Breast epithelium (tissue), 4 donors: Measurements from ENCODE around the gene COL18A1. TPM values are rescaled to one million over a fixed set of nuclear protein-coding genes. Genes with fewer than 3 reads are reported as not detected.

Experiments
- DNase-seq, 2 donors: peaks; one replicate each; pipeline ENCODE4 v3.0.0-alpha.2; 2019; ENCODE audit warnings: low spot score in 2 of 2
- H3K27ac ChIP-seq, 2 donors: fragments of 200-600 bp; sonication (generic) in 1 of 2; one replicate each; pipeline ENCODE4 v1.5.1; 2016 to 2019; ENCODE audit warnings: mild to moderate bottlenecking in 1 of 2
- H3K27me3 ChIP-seq, 2 donors: fragments of 200-600 bp; sonication (generic) in 1 of 2; one replicate each; pipeline versions ENCODE4 v1.5.1 to v1.6.0; 2017 to 2019; ENCODE audit warnings: control low read depth in 1 of 2, mild to moderate bottlenecking in 1 of 2
- H3K36me3 ChIP-seq: fragments of 200-600 bp; one replicate; pipeline ENCODE4 v1.5.1; 2019
- H3K4me1 ChIP-seq, 2 donors: fragments of 200-600 bp; sonication (generic); one replicate each; pipeline ENCODE4 v1.5.1; 2016 to 2019; ENCODE audit warnings: control low read depth in 1 of 2
- H3K4me3 ChIP-seq, 3 donors: fragments of 200-600 bp; sonication (generic); 1 replicate in 2 of 3; 2 replicates in 1 of 3; pipeline ENCODE4 v1.5.1; 2016 to 2019; ENCODE audit warnings: mild to moderate bottlenecking in 3 of 3, moderate library complexity in 2 of 3
- H3K9me3 ChIP-seq, 2 donors: fragments of 200-600 bp; sonication (generic) in 1 of 2; one replicate each; pipeline ENCODE4 v1.5.1; 2016 to 2019; ENCODE audit warnings: control low read depth in 1 of 2
- CTCF ChIP-seq, 3 donors: fragments of 450-650 bp; IDR thresholded peaks; one replicate each; pipeline ENCODE4 v1.5.1; 2016 to 2017; ENCODE audit warnings: antibody characterized with exemption in 3 of 3, mild to moderate bottlenecking in 3 of 3, moderate library complexity in 3 of 3
- POLR2A ChIP-seq: fragments of 450-650 bp; IDR thresholded peaks from one replicate; pipeline ENCODE4 v1.6.1; 2016; ENCODE audit warnings: antibody characterized with exemption, mild to moderate bottlenecking, moderate library complexity
- POLR2AphosphoS5 ChIP-seq, 3 donors: sonication (generic); formaldehyde crosslinking; IDR thresholded peaks; one replicate each; pipeline ENCODE4 v1.6.1; 2017; ENCODE audit warnings: antibody characterized with exemption in 3 of 3
- intact Hi-C: fragments of 100-400 bp; cut with DNase I; formaldehyde crosslinking; loops from one replicate; pipeline ENCODE4 v1.15.1; 2023; ENCODE audit warnings: low total_unique reads
- total RNA-seq, 3 donors: library from RNA; depleted of rRNA; stranded (reverse); fragments of >200 nt; gene quantifications; one replicate each; pipeline ENCODE4 v1.1.0, GENCODE V29; 2016

The COL18A1 gene
- total RNA-seq, 3 donors from 2014 or later: 48.3 to 62.9 (median 55.8) TPM

- H3K4me1 ChIP-seq: peaks cover 25 to 33% of the 10 kb centered on the region in 2 donors
- H3K27ac ChIP-seq: peak overlapping the region; percentile 78 to 94
- TF ChIP-seq CTCF (IDR thresholded peaks at IDR 0.05) (no peak), POLR2A (no peak), POLR2AphosphoS5 (IDR thresholded peaks at IDR 0.05) (peak in 1 of 3 donors; percentile 35)
- H3K27me3 ChIP-seq: no peaks in the 10 kb centered on the region
- peak overlapping the region; percentile 52 to 91 (median 71) for H3K4me3 ChIP-seq
- DNase-seq: no peak
- no peaks in the 10 kb centered on the region for H3K36me3 ChIP-seq
- intact Hi-C loops: no loop called here
- peaks cover 0 to 3% of the 10 kb centered on the region in 2 donors for H3K9me3 ChIP-seq
Observed at GRCh38 chr21:45405819-45406762, 1.1 kb downstream of the COL18A1 start.

- Histone ChIP-seq H3K36me3 (no peaks in the 10 kb centered on the region), H3K4me1 (peaks cover 25 to 33% of the 10 kb centered on the region in 2 donors), H3K4me3 (peak overlapping the region; percentile 52 to 91 (median 71)), H3K9me3 (no peaks in the 10 kb centered on the region), H3K27ac (peak overlapping the region; percentile 78 to 94), H3K27me3 (no peaks in the 10 kb centered on the region)
- no peak for DNase-seq
- intact Hi-C loops: no loop called here
- TF ChIP-seq CTCF (IDR thresholded peaks at IDR 0.05) (no peak), POLR2A (no peak), POLR2AphosphoS5 (IDR thresholded peaks at IDR 0.05) (no peak)
Observed at GRCh38 chr21:45406801-45407628, 2.0 kb downstream of the COL18A1 start.

- H3K4me3 ChIP-seq: no peak overlapping the region
- no peak for DNase-seq
- intact Hi-C loops: no loop called here
- no peaks in the 10 kb centered on the region for H3K36me3 ChIP-seq
- no peak for TF ChIP-seq CTCF (IDR thresholded peaks at IDR 0.05)
- TF ChIP-seq POLR2AphosphoS5 (IDR thresholded peaks at IDR 0.05): no peak
- TF ChIP-seq POLR2A: no peak
- peaks cover 25 to 33% of the 10 kb centered on the region in 2 donors for H3K4me1 ChIP-seq
- H3K27ac ChIP-seq: peak overlapping the region; percentile 17 to 87
- no peaks in the 10 kb centered on the region for H3K9me3 ChIP-seq
- H3K27me3 ChIP-seq: no peaks in the 10 kb centered on the region
Observed at GRCh38 chr21:45407629-45408247, 2.8 kb downstream of the COL18A1 start.

- Histone ChIP-seq H3K36me3 (no peaks in the 10 kb centered on the region), H3K9me3 (no peaks in the 10 kb centered on the region), H3K4me3 (no peak overlapping the region), H3K27me3 (no peaks in the 10 kb centered on the region), H3K4me1 (peaks cover 25 to 33% of the 10 kb centered on the region in 2 donors), H3K27ac (peak overlapping the region; percentile 21 to 87)
- no peak for TF ChIP-seq POLR2AphosphoS5 (IDR thresholded peaks at IDR 0.05)
- TF ChIP-seq CTCF (IDR thresholded peaks at IDR 0.05): no peak
- no peak for TF ChIP-seq POLR2A
- intact Hi-C loops: no loop called here
- DNase-seq: no peak
Observed at GRCh38 chr21:45408271-45408791, 3.4 kb downstream of the COL18A1 start.
